ENCODE measurements around the gene COX7A1. TPM values are rescaled to one million over a fixed set of nuclear protein-coding genes. Genes with fewer than 3 reads are reported as not detected.

Gene COX7A1
- total RNA-seq, 1 donor from 2014 or later = 39.5 TPM

DNA sequence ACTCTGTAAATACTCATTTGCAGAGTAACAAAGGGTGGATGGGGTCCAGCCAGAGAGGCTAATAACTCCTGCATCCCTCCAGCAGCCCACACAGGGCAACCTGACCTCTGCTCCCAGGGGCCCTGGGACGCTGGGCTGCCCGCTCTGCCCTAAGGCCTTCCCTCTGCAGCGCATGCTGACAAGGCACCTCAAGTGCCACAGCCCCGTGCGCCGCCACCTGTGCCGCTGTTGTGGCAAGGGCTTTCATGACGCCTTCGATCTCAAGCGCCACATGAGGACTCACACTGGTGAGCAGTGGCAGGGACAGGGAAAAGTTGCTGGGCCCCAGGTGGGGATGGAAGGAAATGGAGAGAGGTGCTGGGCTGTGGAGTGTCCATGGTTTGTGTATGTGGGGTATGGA is 39.6 kb downstream of the COX7A1 start:
- DNase-seq = no peak

DNA sequence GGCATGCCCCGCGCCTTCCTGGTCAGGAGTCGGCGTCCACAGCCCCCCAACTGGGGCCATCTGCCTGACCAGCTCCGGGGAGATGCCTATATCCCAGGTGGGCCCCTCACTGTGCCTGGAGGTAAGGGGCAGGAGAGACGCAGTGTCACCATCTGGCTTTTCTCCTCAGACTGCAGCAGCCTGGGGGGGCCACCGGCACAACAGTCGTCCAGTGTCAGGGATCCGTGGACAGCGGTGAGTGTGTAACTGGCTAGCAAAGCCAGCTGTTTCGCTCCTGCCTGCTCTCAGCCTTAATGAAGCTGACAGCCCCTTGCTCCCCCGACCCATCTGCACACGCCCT is 41.1 kb downstream of the COX7A1 start:
- no peak for DNase-seq

- DNase-seq = no peak
Observed at GRCh38 chr19:36110487-36111199, 41.6 kb downstream of the COX7A1 start, which contains the start of gene OVOL3. Gene OVOL3 (plus strand): TSS chr19:36111143. CDS start chr19:36111203, 60 bp downstream.

GRCh38 chr19:36108684-36109083 is 43.6 kb downstream of the COX7A1 start:
- no peak for DNase-seq

DNA sequence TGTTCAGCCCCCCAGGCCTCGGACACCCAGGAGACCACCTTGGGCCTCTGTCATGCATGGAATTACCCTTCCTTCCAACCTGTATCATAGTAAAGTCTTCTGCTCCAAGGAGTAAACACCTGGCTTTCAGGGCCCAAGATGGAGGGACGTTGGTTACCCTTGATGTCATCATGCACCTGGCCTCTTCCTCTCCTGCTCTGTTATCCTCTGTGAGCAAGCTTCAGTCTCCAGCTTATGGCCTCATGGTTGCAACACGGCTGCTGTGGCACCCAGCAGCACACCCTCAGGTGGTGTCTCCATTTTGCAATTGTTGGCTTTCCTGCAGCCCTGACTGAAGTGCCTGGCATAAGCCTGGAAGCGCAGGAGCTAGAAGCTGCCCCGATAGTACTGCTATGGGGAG is 45.3 kb downstream of the COX7A1 start:
- DNase-seq = no peak

GRCh38 chr19:36106441-36106840 is 45.8 kb downstream of the COX7A1 start:
- no peak for DNase-seq

GRCh38 chr19:36103842-36104552 is 48.2 kb downstream of the COX7A1 start:
- no peak for DNase-seq

DNA sequence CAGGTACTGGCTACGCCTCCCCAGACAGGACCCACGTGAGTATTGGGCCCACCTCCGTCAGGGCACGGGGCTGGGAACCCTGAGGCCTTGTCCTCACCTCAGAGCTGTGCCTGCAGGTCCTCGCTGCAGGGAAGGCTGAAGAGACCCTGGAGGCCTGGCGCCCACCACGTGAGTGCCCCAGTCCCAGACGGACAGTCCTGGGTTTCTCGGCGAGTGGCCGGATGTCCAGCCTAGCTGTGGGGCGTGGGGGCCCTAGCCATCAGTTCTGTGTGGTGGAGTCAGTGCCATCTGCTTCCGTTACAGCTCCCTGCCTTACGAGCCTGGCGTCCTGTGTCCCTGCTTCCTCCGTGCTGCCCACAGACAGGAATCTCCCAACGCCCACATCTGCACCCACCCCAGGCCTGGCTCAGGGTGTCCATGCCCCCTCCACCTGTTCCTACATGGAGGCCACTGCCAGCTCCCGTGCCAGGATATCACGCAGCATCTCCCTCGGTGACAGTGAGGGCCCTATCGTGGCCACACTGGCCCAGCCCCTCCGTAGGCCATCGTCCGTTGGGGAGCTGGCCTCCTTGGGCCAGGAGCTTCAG is 49.1 kb downstream of the COX7A1 start:
- DNase-seq = no peak

DNA sequence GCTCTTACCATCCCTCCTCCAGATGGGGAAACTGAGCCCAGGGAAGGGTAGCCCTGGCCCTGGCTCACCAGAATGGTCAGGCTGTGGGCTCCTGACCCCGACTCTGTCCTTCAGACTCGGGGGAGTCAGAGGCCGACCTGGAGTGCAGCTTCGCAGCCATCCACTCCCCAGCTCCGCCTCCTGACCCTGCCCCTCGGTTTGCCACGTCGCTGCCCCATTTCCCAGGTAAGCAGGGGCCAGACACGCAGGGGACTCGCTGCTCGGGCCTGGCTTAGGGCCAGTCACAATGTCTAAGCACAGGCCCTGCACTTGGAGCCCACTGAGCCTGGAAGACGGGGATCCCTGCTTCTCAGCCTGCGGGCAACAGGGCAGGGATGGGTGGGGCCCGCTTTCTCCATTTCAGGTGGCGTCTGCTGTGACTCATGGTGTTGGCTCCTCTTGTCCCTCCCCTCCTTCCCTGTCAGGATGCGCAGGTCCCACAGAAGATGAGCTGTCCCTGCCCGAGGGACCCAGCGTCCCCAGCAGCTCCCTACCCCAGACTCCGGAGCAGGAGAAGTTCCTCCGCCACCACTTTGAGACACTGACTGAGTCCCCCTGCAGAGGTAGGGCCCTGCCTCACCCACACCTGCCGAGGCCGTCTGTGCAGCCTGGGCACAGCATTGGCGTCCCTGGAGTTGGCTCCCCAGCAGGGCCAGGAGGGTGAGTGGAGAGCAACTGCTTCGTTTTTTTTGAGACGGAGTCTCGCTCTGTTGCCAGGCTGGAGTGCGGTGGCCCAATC is 50.5 kb downstream of the COX7A1 start:
- no peak for DNase-seq

Other genes with a start within 250 kb of the COX7A1 start
- gene HCST, start 249.9 kb downstream of the COX7A1 start, total RNA-seq = not detected
- gene TYROBP, start 244.2 kb downstream of the COX7A1 start, total RNA-seq = 3.6 TPM
- 3.0 TPM for gene LRFN3, start 216.1 kb downstream of the COX7A1 start, total RNA-seq
- 20.8 TPM for gene SDHAF1, start 157.3 kb downstream of the COX7A1 start, total RNA-seq
- 1.9 TPM for gene SYNE4, start 143.6 kb downstream of the COX7A1 start, total RNA-seq
- gene ALKBH6, start 138.2 kb downstream of the COX7A1 start, total RNA-seq = 10.1 TPM
- gene CLIP3, start 119.6 kb downstream of the COX7A1 start, total RNA-seq = 5.7 TPM
- gene THAP8, start 98.2 kb downstream of the COX7A1 start, total RNA-seq = 6.7 TPM
- 4.3 TPM for gene WDR62, start 97.5 kb downstream of the COX7A1 start, total RNA-seq
- gene OVOL3, start 41.3 kb downstream of the COX7A1 start, total RNA-seq = not detected
- 35.9 TPM for gene POLR2I, start 37.6 kb downstream of the COX7A1 start, total RNA-seq
- 139 TPM for gene TBCB, start 37.0 kb downstream of the COX7A1 start, total RNA-seq
- gene CAPNS1, start 12.4 kb downstream of the COX7A1 start, total RNA-seq = 217 TPM
- gene ZNF565, start 62.2 kb upstream of the COX7A1 start, total RNA-seq = 11.8 TPM
- gene ZNF146, start 62.7 kb upstream of the COX7A1 start, total RNA-seq = 148 TPM
- 15.5 TPM for gene ZFP14, start 226.8 kb upstream of the COX7A1 start, total RNA-seq